GM23338 (cell line): ENCODE results near the gene DDC. TPM values are rescaled to one million over a fixed set of nuclear protein-coding genes. Genes with fewer than 3 reads are reported as not detected.

ENCODE experiments used
- ATAC-seq: fragments of 200-7000 bp; cut with Tn5 transposase; 3 replicates; pipeline ENCODE4 v1.9.1; 2020
- DNase-seq: peaks from one replicate; pipeline ENCODE4 v3.0.0-alpha.2; 2015; ENCODE audit warnings: low spot score
- H2AFZ ChIP-seq: fragments of 200-600 bp; sonication (generic); 2 replicates; pipeline ENCODE4 v1.8.0; 2016; ENCODE audit warnings: antibody characterized with exemption, mild to moderate bottlenecking, moderate library complexity
- H3F3A ChIP-seq: fragments of 200-600 bp; sonication (generic); replicated peaks from 2 replicates; pipeline ENCODE4 v1.8.0; 2017; ENCODE audit warnings: antibody characterized with exemption, mixed run types, low read depth
- H3K27ac ChIP-seq: fragments of 200-600 bp; sonication (generic); 2 replicates; pipeline ENCODE4 v1.6.1; 2016; ENCODE audit warnings: low read depth
- H3K27me3 ChIP-seq: fragments of 200-600 bp; sonication (generic); 2 replicates; pipeline ENCODE4 v1.8.0; 2016; ENCODE audit warnings: mild to moderate bottlenecking, mixed run types, moderate library complexity; ENCODE audit not compliant: insufficient read depth
- H3K36me3 ChIP-seq: fragments of 200-600 bp; sonication (generic); 2 replicates; pipeline ENCODE4 v1.8.0; 2016; ENCODE audit warnings: mild to moderate bottlenecking; ENCODE audit not compliant: insufficient read depth
- H3K4me1 ChIP-seq: fragments of 200-600 bp; sonication (generic); 2 replicates; pipeline ENCODE4 v1.8.0; 2016; ENCODE audit warnings: mild to moderate bottlenecking, moderate library complexity; ENCODE audit not compliant: insufficient read depth
- H3K4me2 ChIP-seq: fragments of 200-600 bp; sonication (generic); 2 replicates; pipeline ENCODE4 v1.7.1; 2017; ENCODE audit warnings: mixed run types
- H3K4me3 ChIP-seq: fragments of 200-600 bp; sonication (generic); 2 replicates; pipeline ENCODE4 v1.6.1; 2016; ENCODE audit warnings: mixed run types
- H3K79me2 ChIP-seq: fragments of 200-600 bp; sonication (generic); replicated peaks from 2 replicates; pipeline ENCODE4 v1.8.0; 2017; ENCODE audit warnings: mild to moderate bottlenecking; ENCODE audit not compliant: insufficient read depth
- H3K9me2 ChIP-seq: fragments of 200-600 bp; sonication (generic); 2 replicates; pipeline ENCODE4 v1.8.0; 2017; ENCODE audit not compliant: insufficient read depth
- H4K20me1 ChIP-seq: fragments of 200-600 bp; sonication (generic); replicated peaks from 2 replicates; pipeline ENCODE4 v1.8.0; 2017; ENCODE audit warnings: mild to moderate bottlenecking; ENCODE audit not compliant: insufficient read depth
- H3K27ac Mint-ChIP-seq: 2 replicates; pipeline ENCODE4 v1.8.0; 2020; ENCODE audit warnings: inconsistent platforms, mild to moderate bottlenecking, moderate library complexity, mixed read lengths
- H3K27me3 Mint-ChIP-seq: 3 replicates; pipeline ENCODE4 v1.8.0; 2022; ENCODE audit warnings: low read depth, mild to moderate bottlenecking, moderate library complexity, mixed read lengths, inconsistent platforms; ENCODE audit not compliant: insufficient read depth, poor library complexity
- H3K36me3 Mint-ChIP-seq: 3 replicates; pipeline ENCODE4 v1.8.0; 2021; ENCODE audit warnings: low read depth, mild to moderate bottlenecking, inconsistent platforms, moderate library complexity, mixed read lengths
- H3K4me1 Mint-ChIP-seq: 3 replicates; pipeline ENCODE4 v1.8.0; 2020; ENCODE audit warnings: mild to moderate bottlenecking, inconsistent platforms, mixed read lengths
- H3K4me3 Mint-ChIP-seq: 3 replicates; pipeline ENCODE4 v1.8.0; 2021; ENCODE audit warnings: moderate library complexity, mild to moderate bottlenecking, inconsistent platforms, mixed read lengths
- H3K9me3 Mint-ChIP-seq: 3 replicates; pipeline ENCODE4 v1.8.0; 2020; ENCODE audit warnings: moderate library complexity, mild to moderate bottlenecking, inconsistent platforms, mixed read lengths
- CREB1 ChIP-seq: fragments of 250-450 bp; sonication (Bioruptor Pico); IDR thresholded peaks from 2 replicates; pipeline ENCODE4 v1.5.0; 2020; ENCODE audit warnings: low read depth, mild to moderate bottlenecking, moderate library complexity
- CTCF ChIP-seq, 2 experiments: fragments of 200-600 bp in 1 of 2; sonication (generic) in 1 of 2; conservative IDR thresholded peaks; 2 replicates each; pipeline versions ENCODE4 v1.5.1 to v1.6.1; 2016 to 2017; ENCODE audit warnings: antibody characterized with exemption in 2 of 2, low read depth in 2 of 2, mild to moderate bottlenecking in 2 of 2, moderate library complexity in 1 of 2
- ETS1 ChIP-seq: IDR thresholded peaks from 2 replicates; pipeline ENCODE4 v1.6.1; 2016; ENCODE audit warnings: antibody characterized with exemption
- EZH2 ChIP-seq: fragments of 200-600 bp; sonication (generic); IDR thresholded peaks from one replicate; pipeline ENCODE4 v1.8.0; 2017; ENCODE audit warnings: antibody characterized with exemption, mild to moderate bottlenecking, low read depth; ENCODE audit not compliant: unreplicated experiment
- EZH2phosphoT487 ChIP-seq: fragments of 200-600 bp; sonication (generic); IDR thresholded peaks from one replicate; pipeline ENCODE4 v1.8.1; 2018; ENCODE audit warnings: antibody characterized with exemption; ENCODE audit not compliant: unreplicated experiment
- JUNB ChIP-seq: IDR thresholded peaks from one replicate; pipeline ENCODE4 v1.6.1; 2016; ENCODE audit warnings: antibody characterized with exemption; ENCODE audit not compliant: unreplicated experiment
- NANOG ChIP-seq: IDR thresholded peaks from 2 replicates; pipeline ENCODE4 v1.6.1; 2016; ENCODE audit warnings: antibody characterized with exemption, borderline replicate concordance
- POLR2AphosphoS5 ChIP-seq: IDR thresholded peaks from 2 replicates; pipeline ENCODE4 v1.6.1; 2016; ENCODE audit warnings: antibody characterized with exemption, low read depth
- REST ChIP-seq: IDR thresholded peaks from one replicate; pipeline ENCODE4 v1.6.1; 2018; ENCODE audit warnings: antibody characterized with exemption; ENCODE audit not compliant: unreplicated experiment
- STAT1 ChIP-seq: IDR thresholded peaks from one replicate; pipeline ENCODE4 v1.6.1; 2016; ENCODE audit warnings: antibody characterized with exemption; ENCODE audit not compliant: unreplicated experiment
- ZNF114 ChIP-seq: fragments of 250-450 bp; sonication (Bioruptor Pico); IDR thresholded peaks from 2 replicates; pipeline ENCODE4 v1.5.0; 2020; ENCODE audit warnings: mild to moderate bottlenecking, moderate library complexity
- ZNF331 ChIP-seq: fragments of 250-450 bp; sonication (Bioruptor Pico); IDR thresholded peaks from 2 replicates; pipeline ENCODE4 v1.5.0; 2020; ENCODE audit warnings: low read depth, mild to moderate bottlenecking, moderate library complexity
- ZNF462 ChIP-seq: fragments of 250-450 bp; sonication (Bioruptor Pico); IDR thresholded peaks from 2 replicates; pipeline ENCODE4 v1.5.0; 2020; ENCODE audit warnings: mild to moderate bottlenecking, moderate library complexity
- polyA plus RNA-seq: library from polyadenylated mRNA; unstranded; fragments of >200 nt; fragmentation: Nextera tagmentation; extraction: Ambion mirVana; gene quantifications from 2 replicates; pipeline ENCODE4 v1.2.1, GENCODE V29; 2016
- total RNA-seq: library from RNA; depleted of rRNA; stranded (reverse); fragments of >200 nt; shearing (Covaris generic); gene quantifications from 2 replicates; pipeline ENCODE4 v1.2.3, GENCODE V29; 2014

The DDC gene
- total and polyA plus RNA-seq, 2 experiments from 2014 or later = not detected

- Histone ChIP-seq H3K79me2 (no peaks in the 10 kb centered on the region), H3F3A (no peaks in the 10 kb centered on the region), H3K36me3 (no peaks in the 10 kb centered on the region), H4K20me1 (no peaks in the 10 kb centered on the region), H3K4me3 (no peak overlapping the region), H3K9me2 (0 out of 2 replicates have a peak, but pooled peaks cover 3% of the 10 kb centered on the region), H3K4me1 (peaks cover under 1% of the 10 kb centered on the region; the same call in 1 of the 2 replicates), H3K4me2 (no peak overlapping the region), H3K27ac (no peak overlapping the region), H2AFZ (no peak overlapping the region), H3K27me3 (no peaks in the 10 kb centered on the region)
- Mint-ChIP-seq H3K27ac (no peak overlapping the region), H3K4me3 (no peak overlapping the region), H3K9me3 (no peaks in the 10 kb centered on the region), H3K36me3 (no peaks in the 10 kb centered on the region), H3K4me1 (peaks cover 1% of the 10 kb centered on the region), H3K27me3 (no peaks in the 10 kb centered on the region)
- TF ChIP-seq EZH2 (no peak), POLR2AphosphoS5 (no peak), EZH2phosphoT487 (no peak), ETS1 (no peak), JUNB (no peak), NANOG (no peak), CREB1 (CRISPR knock-in tag) (no peak), ZNF114 (no peak), ZNF462 (CRISPR knock-in tag) (no peak), REST (no peak), CTCF (conservative IDR thresholded peaks at IDR 0.05; ENCODE audit: low read depth in 2 of 2) (no peak), ZNF331 (CRISPR knock-in tag) (no peak), STAT1 (no peak)
- ATAC-seq (no peak), DNase-seq (no peak)
These were observed 138.7 kb downstream of the DDC start for GRCh38 chr7:50426280-50427045.
